ENCODE data around the gene GRIK5.

- TF ChIP-seq POLR2AphosphoS5 (IDR thresholded peaks at IDR 0.05; ENCODE audit: borderline replicate concordance, low read depth, low read length), result no peak
- no peak for TF ChIP-seq EZH2 (IDR thresholded peaks at IDR 0.05)
These were observed 40.7 kb upstream of the GRIK5 start for GRCh38 chr19:42110658-42111057.
